Loucy (cell line): ENCODE measurements around the gene COL5A1.

Experiments used
- H2AFZ ChIP-seq: fragments of 200-600 bp; sonication (generic); 2 replicates; pipeline ENCODE4 v1.6.0; 2016; ENCODE audit warnings: antibody characterized with exemption, mild to moderate bottlenecking, low read length, moderate library complexity
- H3F3A ChIP-seq: fragments of 200-600 bp; 2 replicates; pipeline ENCODE4 v1.6.0; 2016; ENCODE audit warnings: antibody characterized with exemption, low read depth, mild to moderate bottlenecking
- H3K27me3 ChIP-seq: fragments of 200-600 bp; sonication (generic); 2 replicates; pipeline ENCODE4 v1.6.1; 2014; ENCODE audit warnings: low read length, mild to moderate bottlenecking; ENCODE audit not compliant: insufficient read depth, poor library complexity, severe bottlenecking
- H3K36me3 ChIP-seq: fragments of 200-600 bp; sonication (generic); 2 replicates; pipeline ENCODE4 v1.6.1; 2016; ENCODE audit warnings: low read length; ENCODE audit not compliant: insufficient read depth
- H3K4me1 ChIP-seq: fragments of 200-600 bp; sonication (generic); 2 replicates; pipeline ENCODE4 v1.5.1; 2014; ENCODE audit warnings: low read length, mild to moderate bottlenecking; ENCODE audit not compliant: insufficient read depth, poor library complexity, severe bottlenecking
- H3K4me2 ChIP-seq: fragments of 200-600 bp; sonication (generic); 2 replicates; pipeline ENCODE4 v1.6.0; 2014; ENCODE audit warnings: antibody characterized with exemption, low read length, low read depth, mild to moderate bottlenecking; ENCODE audit not compliant: poor library complexity, severe bottlenecking
- H3K4me3 ChIP-seq: fragments of 200-600 bp; sonication (generic); 2 replicates; pipeline ENCODE4 v1.5.1; 2014; ENCODE audit warnings: low read length, mild to moderate bottlenecking, mixed read lengths; ENCODE audit not compliant: poor library complexity, severe bottlenecking
- H3K79me2 ChIP-seq: fragments of 200-600 bp; sonication (generic); 2 replicates; pipeline ENCODE4 v1.6.1; 2014; ENCODE audit warnings: low read length; ENCODE audit not compliant: insufficient read depth
- H3K9ac ChIP-seq: fragments of 200-600 bp; sonication (generic); 2 replicates; pipeline ENCODE4 v1.6.0; 2014; ENCODE audit warnings: mild to moderate bottlenecking, low read depth, low read length, moderate library complexity; ENCODE audit not compliant: poor library complexity, severe bottlenecking
- H3K9me2 ChIP-seq: fragments of 200-600 bp; sonication (generic); replicated peaks from 2 replicates; pipeline ENCODE4 v1.6.1; 2016; ENCODE audit warnings: low read depth, low read length, mixed read lengths
- H3K9me3 ChIP-seq: fragments of 200-600 bp; sonication (generic); 2 replicates; pipeline ENCODE4 v1.6.1; 2014; ENCODE audit warnings: mild to moderate bottlenecking, antibody characterized with exemption, low read length, low read depth; ENCODE audit not compliant: insufficient read depth
- H4K20me1 ChIP-seq: fragments of 200-600 bp; sonication (generic); 2 replicates; pipeline ENCODE4 v1.6.0; 2014; ENCODE audit warnings: antibody characterized with exemption, low read length, mild to moderate bottlenecking; ENCODE audit not compliant: insufficient read depth, poor library complexity, severe bottlenecking
- EZH2phosphoT487 ChIP-seq: fragments of 200-600 bp; IDR thresholded peaks from 2 replicates; pipeline ENCODE4 v1.6.1; 2018; ENCODE audit warnings: antibody characterized with exemption, mild to moderate bottlenecking, moderate library complexity, borderline replicate concordance
- TF ChIP-seq, protein P1 (sequence below): fragments of 200-600 bp; sonication (generic); conservative IDR thresholded peaks from 2 replicates; pipeline ENCODE4 v1.5.1; 2014; ENCODE audit warnings: mild to moderate bottlenecking, antibody characterized with exemption, low read length

COL5A1 gene

GRCh38 chr9:134807716-134808446 is 166.3 kb downstream of the COL5A1 start:
- Histone ChIP-seq H3K36me3 (no peaks in the 10 kb centered on the region), H2AFZ (no peak overlapping the region), H3K4me1 (no peaks in the 10 kb centered on the region), H3K4me2 (no peak overlapping the region), H3K9me2 (no peaks in the 10 kb centered on the region), H4K20me1 (no peaks in the 10 kb centered on the region), H3K4me3 (no peak overlapping the region), H3F3A (no peaks in the 10 kb centered on the region), H3K9me3 (no peaks in the 10 kb centered on the region), H3K79me2 (no peaks in the 10 kb centered on the region), H3K9ac (no peak overlapping the region), H3K27me3 (no peaks in the 10 kb centered on the region)
- TF ChIP-seq, protein P1, sequence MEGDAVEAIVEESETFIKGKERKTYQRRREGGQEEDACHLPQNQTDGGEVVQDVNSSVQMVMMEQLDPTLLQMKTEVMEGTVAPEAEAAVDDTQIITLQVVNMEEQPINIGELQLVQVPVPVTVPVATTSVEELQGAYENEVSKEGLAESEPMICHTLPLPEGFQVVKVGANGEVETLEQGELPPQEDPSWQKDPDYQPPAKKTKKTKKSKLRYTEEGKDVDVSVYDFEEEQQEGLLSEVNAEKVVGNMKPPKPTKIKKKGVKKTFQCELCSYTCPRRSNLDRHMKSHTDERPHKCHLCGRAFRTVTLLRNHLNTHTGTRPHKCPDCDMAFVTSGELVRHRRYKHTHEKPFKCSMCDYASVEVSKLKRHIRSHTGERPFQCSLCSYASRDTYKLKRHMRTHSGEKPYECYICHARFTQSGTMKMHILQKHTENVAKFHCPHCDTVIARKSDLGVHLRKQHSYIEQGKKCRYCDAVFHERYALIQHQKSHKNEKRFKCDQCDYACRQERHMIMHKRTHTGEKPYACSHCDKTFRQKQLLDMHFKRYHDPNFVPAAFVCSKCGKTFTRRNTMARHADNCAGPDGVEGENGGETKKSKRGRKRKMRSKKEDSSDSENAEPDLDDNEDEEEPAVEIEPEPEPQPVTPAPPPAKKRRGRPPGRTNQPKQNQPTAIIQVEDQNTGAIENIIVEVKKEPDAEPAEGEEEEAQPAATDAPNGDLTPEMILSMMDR, result no peak
- no peak for TF ChIP-seq EZH2phosphoT487

DNA sequence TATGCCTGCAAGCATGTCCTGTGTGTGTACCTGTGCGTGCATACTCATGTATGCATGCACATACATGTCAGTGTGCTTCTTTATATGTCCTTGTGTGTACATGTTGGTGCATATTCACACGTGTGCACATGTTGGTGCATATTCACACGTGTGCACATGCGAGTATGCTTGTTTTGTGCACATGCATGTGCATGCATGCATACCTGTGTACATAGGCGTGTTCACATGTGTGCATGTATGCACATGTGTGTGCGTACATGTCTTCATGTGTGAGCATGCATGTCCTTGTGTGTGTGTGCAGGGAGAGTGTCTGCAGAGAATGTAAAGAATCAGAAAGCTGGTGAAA is 166.8 kb downstream of the COL5A1 start:
- H2AFZ ChIP-seq, result no peak overlapping the region
- no peaks in the 10 kb centered on the region for H3F3A ChIP-seq
- TF ChIP-seq EZH2phosphoT487, result no peak
- TF ChIP-seq, protein P1, result no peak
- no peaks in the 10 kb centered on the region for H3K9me2 ChIP-seq
- no peak overlapping the region for H3K9ac ChIP-seq
- H4K20me1 ChIP-seq, result no peaks in the 10 kb centered on the region
- no peaks in the 10 kb centered on the region for H3K4me1 ChIP-seq
- no peak overlapping the region for H3K4me2 ChIP-seq
- no peak overlapping the region for H3K4me3 ChIP-seq
- no peaks in the 10 kb centered on the region for H3K36me3 ChIP-seq
- H3K9me3 ChIP-seq, result no peaks in the 10 kb centered on the region
- no peaks in the 10 kb centered on the region for H3K27me3 ChIP-seq
- H3K79me2 ChIP-seq, result no peaks in the 10 kb centered on the region

- H3K27me3 ChIP-seq, result no peaks in the 10 kb centered on the region
- no peak overlapping the region for H3K4me2 ChIP-seq
- no peak overlapping the region for H3K9ac ChIP-seq
- H3K9me3 ChIP-seq, result no peaks in the 10 kb centered on the region
- H3K4me3 ChIP-seq, result no peak overlapping the region
- no peaks in the 10 kb centered on the region for H3K79me2 ChIP-seq
- H4K20me1 ChIP-seq, result no peaks in the 10 kb centered on the region
- H2AFZ ChIP-seq, result no peak overlapping the region
- TF ChIP-seq, protein P1, result no peak
- no peak for TF ChIP-seq EZH2phosphoT487
- no peaks in the 10 kb centered on the region for H3K36me3 ChIP-seq
- H3K9me2 ChIP-seq, result no peaks in the 10 kb centered on the region
- no peaks in the 10 kb centered on the region for H3K4me1 ChIP-seq
- no peaks in the 10 kb centered on the region for H3F3A ChIP-seq
These were observed 167.7 kb downstream of the COL5A1 start for GRCh38 chr9:134809292-134809691.
